GM21786 (cell line): ENCODE measurements around the gene OAS3.

Source experiments
- ATAC-seq: cut with Tn5 transposase; IDR thresholded peaks from one replicate; pipeline ENCODE4 v1.9.1; 2021; ENCODE audit not compliant: unreplicated experiment

OAS3 gene

DNA sequence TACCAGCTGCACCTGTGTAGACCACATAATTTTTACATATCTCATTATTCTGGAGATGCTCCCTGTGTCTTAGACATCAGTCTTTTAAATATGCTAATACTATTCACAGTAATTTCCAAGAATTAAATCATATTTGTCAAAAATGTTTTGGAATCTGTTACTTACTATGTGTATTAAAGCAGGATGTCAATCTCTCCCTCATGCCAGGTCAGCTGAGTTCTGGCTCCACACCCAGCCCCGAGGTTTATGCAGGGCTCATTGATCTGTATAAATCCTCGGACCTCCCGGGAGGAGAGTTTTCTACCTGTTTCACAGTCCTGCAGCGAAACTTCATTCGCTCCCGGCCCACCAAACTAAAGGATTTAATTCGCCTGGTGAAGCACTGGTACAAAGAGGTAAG lies 67.9 kb downstream of the OAS3 start:
- ATAC-seq = no peak

DNA sequence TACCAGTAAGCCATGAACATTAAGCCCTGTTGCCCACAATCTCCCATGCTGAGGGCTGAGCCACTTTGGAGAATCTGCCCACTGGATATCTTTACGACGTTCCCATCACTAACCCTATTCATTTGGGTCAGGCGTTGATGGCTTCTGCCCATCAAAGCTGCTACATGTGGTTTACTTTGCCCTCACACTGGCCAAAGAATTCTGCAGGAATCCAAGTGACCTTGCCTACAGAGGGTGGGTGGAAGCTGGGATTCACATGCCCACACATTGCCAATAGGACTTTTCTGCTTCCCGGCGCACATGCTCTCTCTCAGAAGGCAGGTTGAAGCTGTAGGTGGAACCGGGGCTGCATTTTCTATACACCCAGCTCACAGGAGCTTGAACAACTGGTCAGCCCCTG lies 68.4 kb downstream of the OAS3 start:
- ATAC-seq = no peak

DNA sequence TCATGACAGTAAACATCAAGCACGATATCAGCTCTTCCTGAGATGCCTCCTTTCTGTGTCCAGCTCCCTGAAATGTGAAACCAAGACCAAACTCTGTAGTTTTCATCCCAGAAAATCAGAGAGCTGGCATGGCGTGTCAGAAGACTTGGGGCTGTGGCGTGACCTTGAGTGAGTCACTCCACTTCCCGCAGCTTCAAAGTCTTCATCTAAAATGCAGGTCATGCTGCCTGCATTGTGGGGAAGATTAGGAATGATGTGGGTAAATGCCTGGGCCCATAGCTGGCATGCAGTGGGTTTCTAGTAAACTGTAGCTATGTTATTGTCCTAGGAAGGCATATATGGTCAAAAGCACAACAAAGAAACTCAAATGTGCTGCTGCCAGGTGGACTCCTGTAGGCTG lies 68.9 kb downstream of the OAS3 start:
- no peak for ATAC-seq

DNA sequence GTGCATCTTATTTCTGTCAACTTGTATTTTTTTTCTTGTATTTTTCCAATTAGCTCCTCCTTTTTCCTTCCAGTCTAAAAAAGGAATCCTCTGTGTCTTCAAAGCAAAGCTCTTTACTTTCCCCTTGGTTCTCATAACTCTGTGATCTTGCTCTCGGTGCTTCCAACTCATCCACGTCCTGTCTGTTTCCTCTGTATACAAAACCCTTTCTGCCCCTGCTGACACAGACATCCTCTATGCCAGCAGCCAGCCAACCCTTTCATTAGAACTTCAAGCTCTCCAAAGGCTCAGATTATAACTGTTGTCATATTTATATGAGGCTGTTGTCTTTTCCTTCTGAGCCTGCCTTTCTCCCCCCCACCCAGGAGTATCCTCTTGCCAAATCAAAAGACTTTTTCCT lies 72.4 kb downstream of the OAS3 start:
- ATAC-seq = no peak

DNA sequence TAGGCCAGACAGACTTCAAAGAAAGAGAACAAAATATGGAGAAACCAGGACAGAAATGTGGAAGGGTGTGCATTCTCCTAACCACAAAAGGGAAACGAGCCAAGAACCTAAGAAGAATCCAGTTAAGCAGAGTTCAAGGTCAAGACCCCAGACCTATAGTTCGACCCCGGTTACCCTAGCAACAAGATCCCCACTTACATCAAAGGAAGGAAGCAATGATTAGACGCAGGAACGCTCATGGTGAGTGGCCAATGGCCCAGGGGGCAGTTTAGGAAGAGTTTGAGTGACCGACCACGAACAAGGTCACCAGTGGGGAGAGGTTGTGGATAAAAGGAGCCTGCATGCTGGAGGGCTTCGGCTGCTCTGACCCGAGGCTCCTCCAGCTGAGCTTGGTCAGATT lies 76.3 kb downstream of the OAS3 start:
- ATAC-seq = no peak

DNA sequence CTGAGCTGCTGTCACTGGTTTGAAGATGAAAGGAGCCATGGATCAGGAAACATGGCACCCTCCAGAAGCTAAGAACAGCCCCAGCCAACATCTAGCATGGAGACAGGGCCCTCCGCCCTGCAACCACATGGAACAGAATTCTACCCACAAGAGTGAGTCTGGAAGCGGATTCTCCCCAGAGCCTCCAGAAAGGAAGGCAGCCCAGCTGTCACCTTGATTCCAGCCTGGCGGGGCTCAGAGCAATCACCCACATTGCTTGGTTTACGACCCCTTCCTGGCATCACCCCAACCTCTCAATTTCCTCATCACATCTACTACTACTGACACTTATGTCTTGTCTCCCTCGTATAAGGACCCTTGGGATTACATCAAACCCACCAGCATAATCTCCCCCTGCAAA lies 78.5 kb downstream of the OAS3 start:
- ATAC-seq = no peak

DNA sequence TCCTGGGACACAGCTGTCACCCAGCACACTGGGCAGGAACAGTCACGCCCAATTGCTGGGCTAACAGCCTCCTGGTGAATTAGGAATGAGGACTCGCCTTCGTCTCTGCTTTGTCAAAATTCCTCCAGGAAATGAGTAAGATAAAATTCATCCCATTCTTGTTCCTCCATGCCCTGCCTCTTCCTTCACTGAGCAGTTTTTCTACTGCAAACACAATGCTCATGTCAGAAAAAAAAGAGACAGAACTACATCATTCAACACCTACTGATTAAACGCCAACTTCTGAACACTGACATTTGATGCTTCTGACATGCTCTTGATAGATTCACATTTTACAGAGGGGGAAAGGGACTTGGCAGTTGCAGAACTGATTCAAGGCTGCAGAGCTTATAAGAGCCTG lies 80.8 kb downstream of the OAS3 start:
- no peak for ATAC-seq

DNA sequence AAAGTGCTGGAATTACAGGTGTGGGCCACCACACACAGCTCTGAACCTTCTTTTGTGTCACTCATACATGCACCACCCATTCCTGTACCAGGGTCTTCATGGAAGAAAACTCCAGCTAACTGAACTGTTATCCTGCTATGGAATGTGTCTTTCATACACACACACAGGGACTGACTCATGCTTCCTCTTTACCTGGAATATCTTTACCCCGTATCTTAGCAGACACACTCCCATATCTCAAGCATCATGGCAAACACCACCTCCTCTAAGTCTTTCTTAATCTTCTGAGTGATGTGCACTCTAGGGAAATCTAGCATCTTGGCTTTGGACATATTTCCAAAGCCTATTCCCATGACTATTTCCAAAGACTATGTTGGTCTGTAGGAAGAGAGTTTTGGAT lies 83.2 kb downstream of the OAS3 start:
- ATAC-seq = no peak
